ENCODE data around the gene AHCYL2.
"Not testable (repeated sequence)": the region's sequence is repeated elsewhere in the genome, so short reads cannot be mapped to it uniquely, and the experiment has no call there.

The AHCYL2 gene

GRCh38 chr7:129279757-129280156 is 54.9 kb downstream of the AHCYL2 start:
- Histone ChIP-seq H3K27ac (ENCODE audit: insufficient read depth, low read length, poor library complexity, severe bottlenecking) (no peak overlapping the region), H3K9me3 (ENCODE audit: control insufficient read depth, low read length) (no peaks in the 10 kb centered on the region), H3K4me1 (ENCODE audit: control insufficient read depth, insufficient read depth, low read length, poor library complexity, severe bottlenecking) (no peaks in the 10 kb centered on the region), H3K4me3 (ENCODE audit: insufficient read depth, low read depth, low read length, poor library complexity, severe bottlenecking) (no peak overlapping the region), H3K27me3 (replicated peaks; ENCODE audit: control insufficient read depth, insufficient read depth, low read length, poor library complexity, severe bottlenecking) (no peaks in the 10 kb centered on the region), H3K36me3 (ENCODE audit: control insufficient read depth, insufficient read depth, low read length) (no peaks in the 10 kb centered on the region)
- DNase-seq, result no peak

GRCh38 chr7:129281163-129281562 is 56.3 kb downstream of the AHCYL2 start:
- Histone ChIP-seq H3K4me3 (ENCODE audit: insufficient read depth, low read depth, low read length, poor library complexity, severe bottlenecking) (no peak overlapping the region), H3K9me3 (ENCODE audit: control insufficient read depth, low read length) (no peaks in the 10 kb centered on the region), H3K27me3 (replicated peaks; ENCODE audit: control insufficient read depth, insufficient read depth, low read length, poor library complexity, severe bottlenecking) (no peaks in the 10 kb centered on the region), H3K4me1 (ENCODE audit: control insufficient read depth, insufficient read depth, low read length, poor library complexity, severe bottlenecking) (no peaks in the 10 kb centered on the region), H3K36me3 (ENCODE audit: control insufficient read depth, insufficient read depth, low read length) (no peaks in the 10 kb centered on the region), H3K27ac (ENCODE audit: insufficient read depth, low read length, poor library complexity, severe bottlenecking) (no peak overlapping the region)
- no peak for DNase-seq

GRCh38 chr7:129282865-129283264 is 58.0 kb downstream of the AHCYL2 start:
- H3K4me1 ChIP-seq (ENCODE audit: control insufficient read depth, insufficient read depth, low read length, poor library complexity, severe bottlenecking), result no peaks in the 10 kb centered on the region
- DNase-seq, result no peak
- H3K36me3 ChIP-seq (ENCODE audit: control insufficient read depth, insufficient read depth, low read length), result no peaks in the 10 kb centered on the region
- no peak overlapping the region for H3K27ac ChIP-seq (ENCODE audit: insufficient read depth, low read length, poor library complexity, severe bottlenecking)
- no peaks in the 10 kb centered on the region for H3K9me3 ChIP-seq (ENCODE audit: control insufficient read depth, low read length)
- H3K4me3 ChIP-seq (ENCODE audit: insufficient read depth, low read depth, low read length, poor library complexity, severe bottlenecking), result no peak overlapping the region
- H3K27me3 ChIP-seq (replicated peaks; ENCODE audit: control insufficient read depth, insufficient read depth, low read length, poor library complexity, severe bottlenecking), result no peaks in the 10 kb centered on the region

GRCh38 chr7:129283936-129284335 is 59.1 kb downstream of the AHCYL2 start:
- no peak for DNase-seq
- H3K4me3 ChIP-seq (ENCODE audit: insufficient read depth, low read depth, low read length, poor library complexity, severe bottlenecking), result no peak overlapping the region
- no peak overlapping the region for H3K27ac ChIP-seq (ENCODE audit: insufficient read depth, low read length, poor library complexity, severe bottlenecking)
- no peaks in the 10 kb centered on the region for H3K4me1 ChIP-seq (ENCODE audit: control insufficient read depth, insufficient read depth, low read length, poor library complexity, severe bottlenecking)
- H3K27me3 ChIP-seq (replicated peaks; ENCODE audit: control insufficient read depth, insufficient read depth, low read length, poor library complexity, severe bottlenecking), result no peaks in the 10 kb centered on the region
- H3K36me3 ChIP-seq (ENCODE audit: control insufficient read depth, insufficient read depth, low read length), result no peaks in the 10 kb centered on the region
- H3K9me3 ChIP-seq (ENCODE audit: control insufficient read depth, low read length), result no peaks in the 10 kb centered on the region

- no peak for DNase-seq
- no peaks in the 10 kb centered on the region for H3K9me3 ChIP-seq (ENCODE audit: control insufficient read depth, low read length)
- H3K27me3 ChIP-seq (replicated peaks; ENCODE audit: control insufficient read depth, insufficient read depth, low read length, poor library complexity, severe bottlenecking), result no peaks in the 10 kb centered on the region
- H3K4me3 ChIP-seq (ENCODE audit: insufficient read depth, low read depth, low read length, poor library complexity, severe bottlenecking), result no peak overlapping the region
- no peak overlapping the region for H3K27ac ChIP-seq (ENCODE audit: insufficient read depth, low read length, poor library complexity, severe bottlenecking)
- H3K36me3 ChIP-seq (ENCODE audit: control insufficient read depth, insufficient read depth, low read length), result no peaks in the 10 kb centered on the region
- H3K4me1 ChIP-seq (ENCODE audit: control insufficient read depth, insufficient read depth, low read length, poor library complexity, severe bottlenecking), result no peaks in the 10 kb centered on the region
Observed at GRCh38 chr7:129285111-129285510, 60.3 kb downstream of the AHCYL2 start.

GRCh38 chr7:129292861-129293260 is 68.0 kb downstream of the AHCYL2 start:
- Histone ChIP-seq H3K4me3 (ENCODE audit: insufficient read depth, low read depth, low read length, poor library complexity, severe bottlenecking) (no peak overlapping the region), H3K36me3 (ENCODE audit: control insufficient read depth, insufficient read depth, low read length) (no peaks in the 10 kb centered on the region), H3K4me1 (ENCODE audit: control insufficient read depth, insufficient read depth, low read length, poor library complexity, severe bottlenecking) (no peaks in the 10 kb centered on the region), H3K27ac (ENCODE audit: insufficient read depth, low read length, poor library complexity, severe bottlenecking) (no peak overlapping the region), H3K9me3 (ENCODE audit: control insufficient read depth, low read length) (no peaks in the 10 kb centered on the region), H3K27me3 (replicated peaks; ENCODE audit: control insufficient read depth, insufficient read depth, low read length, poor library complexity, severe bottlenecking) (no peaks in the 10 kb centered on the region)
- DNase-seq, result no peak

- H3K9me3 ChIP-seq (ENCODE audit: control insufficient read depth, low read length), result no peaks in the 10 kb centered on the region
- no peak for DNase-seq
- H3K27me3 ChIP-seq (replicated peaks; ENCODE audit: control insufficient read depth, insufficient read depth, low read length, poor library complexity, severe bottlenecking), result no peaks in the 10 kb centered on the region
- H3K4me3 ChIP-seq (ENCODE audit: insufficient read depth, low read depth, low read length, poor library complexity, severe bottlenecking), result no peak overlapping the region
- H3K36me3 ChIP-seq (ENCODE audit: control insufficient read depth, insufficient read depth, low read length), result no peaks in the 10 kb centered on the region
- H3K4me1 ChIP-seq (ENCODE audit: control insufficient read depth, insufficient read depth, low read length, poor library complexity, severe bottlenecking), result no peaks in the 10 kb centered on the region
- no peak overlapping the region for H3K27ac ChIP-seq (ENCODE audit: insufficient read depth, low read length, poor library complexity, severe bottlenecking)
Observed at GRCh38 chr7:129295015-129295423, 70.2 kb downstream of the AHCYL2 start.

DNA sequence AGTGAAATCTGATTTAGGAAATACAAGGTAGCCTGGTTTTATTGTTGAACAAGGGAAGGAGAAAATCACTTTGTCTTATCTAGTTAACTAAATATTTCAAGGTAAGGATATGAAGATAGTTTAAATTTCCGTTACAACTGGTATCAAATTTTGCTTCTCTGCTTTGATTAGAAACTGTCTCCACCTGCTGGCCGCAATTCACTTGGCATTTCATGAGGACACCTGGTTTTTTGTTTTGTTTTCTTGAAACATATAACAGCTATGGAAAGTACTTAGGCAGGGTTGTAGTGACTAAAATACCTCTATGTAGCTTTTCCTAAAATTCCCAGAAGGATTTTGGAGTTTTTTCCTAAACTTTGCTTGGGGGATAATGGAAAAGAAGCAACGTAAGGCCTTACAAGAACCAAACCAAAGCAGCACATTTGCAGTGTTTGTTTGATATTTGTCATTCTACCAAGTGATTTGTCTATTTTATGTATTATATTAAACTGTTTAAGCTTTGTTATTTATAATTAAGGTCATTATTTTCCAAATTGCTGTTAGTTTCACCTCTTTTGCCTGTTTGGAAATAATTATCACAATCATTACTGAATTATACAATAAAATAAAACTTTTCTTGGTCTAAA is 73.6 kb downstream of the AHCYL2 start:
- H3K36me3 ChIP-seq (ENCODE audit: control insufficient read depth, insufficient read depth, low read length), result no peaks in the 10 kb centered on the region
- peak; percentile 8 to 27 (median 9) for DNase-seq
- no peak overlapping the region for H3K4me3 ChIP-seq (ENCODE audit: insufficient read depth, low read depth, low read length, poor library complexity, severe bottlenecking)
- H3K27me3 ChIP-seq (replicated peaks; ENCODE audit: control insufficient read depth, insufficient read depth, low read length, poor library complexity, severe bottlenecking), result no peaks in the 10 kb centered on the region
- H3K27ac ChIP-seq (ENCODE audit: insufficient read depth, low read length, poor library complexity, severe bottlenecking), result no peak overlapping the region
- no peaks in the 10 kb centered on the region for H3K4me1 ChIP-seq (ENCODE audit: control insufficient read depth, insufficient read depth, low read length, poor library complexity, severe bottlenecking)
- H3K9me3 ChIP-seq (ENCODE audit: control insufficient read depth, low read length), result no peaks in the 10 kb centered on the region

DNA sequence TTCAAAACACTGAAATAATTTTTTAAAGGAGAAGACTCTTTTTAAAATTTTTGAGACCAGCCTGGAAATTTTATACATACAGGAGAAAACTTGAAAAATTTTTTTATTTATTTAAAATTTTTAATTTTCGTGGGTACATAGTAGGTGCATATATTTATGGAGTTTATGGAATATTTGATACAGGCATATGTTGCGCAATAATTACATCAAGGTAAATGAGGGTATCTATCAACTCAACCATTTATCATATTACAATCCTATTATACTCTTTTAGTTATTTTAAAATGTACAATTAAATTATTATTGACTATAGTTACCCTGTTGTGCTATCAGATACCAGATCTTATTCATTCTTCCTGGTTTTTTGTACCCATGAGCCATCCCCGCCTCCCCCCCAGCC is 75.1 kb downstream of the AHCYL2 start:
- no peaks in the 10 kb centered on the region for H3K4me1 ChIP-seq (ENCODE audit: control insufficient read depth, insufficient read depth, low read length, poor library complexity, severe bottlenecking)
- no peaks in the 10 kb centered on the region for H3K36me3 ChIP-seq (ENCODE audit: control insufficient read depth, insufficient read depth, low read length)
- H3K9me3 ChIP-seq (ENCODE audit: control insufficient read depth, low read length), result no peaks in the 10 kb centered on the region
- H3K27me3 ChIP-seq (replicated peaks; ENCODE audit: control insufficient read depth, insufficient read depth, low read length, poor library complexity, severe bottlenecking), result no peaks in the 10 kb centered on the region
- no peak overlapping the region for H3K4me3 ChIP-seq (ENCODE audit: insufficient read depth, low read depth, low read length, poor library complexity, severe bottlenecking)
- DNase-seq, result no peak
- no peak overlapping the region for H3K27ac ChIP-seq (ENCODE audit: insufficient read depth, low read length, poor library complexity, severe bottlenecking)

DNA sequence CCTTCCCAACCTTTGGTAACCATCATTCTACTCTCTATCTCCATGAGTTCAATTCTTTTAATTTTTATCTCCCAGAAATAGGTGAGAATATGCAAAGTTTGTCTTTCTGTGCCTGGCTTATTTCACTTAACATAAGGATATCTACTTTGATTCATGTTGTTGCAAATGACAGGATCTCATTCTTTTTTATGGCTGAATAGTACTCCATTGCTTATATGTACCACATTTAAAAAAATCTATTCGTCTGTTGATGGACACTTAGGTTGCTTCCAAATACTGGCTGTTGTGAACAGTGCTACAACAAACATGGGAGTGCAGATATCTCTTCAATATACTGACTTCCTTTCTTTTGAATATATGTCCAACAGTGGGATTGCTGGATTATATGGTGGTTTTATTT is 75.5 kb downstream of the AHCYL2 start:
- not testable (repeated sequence) for H3K36me3 ChIP-seq (ENCODE audit: control insufficient read depth, insufficient read depth, low read length); H3K27me3 ChIP-seq (replicated peaks; ENCODE audit: control insufficient read depth, insufficient read depth, low read length, poor library complexity, severe bottlenecking); H3K4me1 ChIP-seq (ENCODE audit: control insufficient read depth, insufficient read depth, low read length, poor library complexity, severe bottlenecking); H3K4me3 ChIP-seq (ENCODE audit: insufficient read depth, low read depth, low read length, poor library complexity, severe bottlenecking); H3K27ac ChIP-seq (ENCODE audit: insufficient read depth, low read length, poor library complexity, severe bottlenecking); H3K9me3 ChIP-seq (ENCODE audit: control insufficient read depth, low read length); DNase-seq

All from effector memory CD4-positive, alpha-beta T cell (primary cell).